HG03097 (cell line): ENCODE results near the gene STK32B.
"Not testable (repeated sequence)": the region's sequence is repeated elsewhere in the genome, so short reads cannot be mapped to it uniquely, and the experiment has no call there.

Source experiments
- ATAC-seq: cut with Tn5 transposase; IDR thresholded peaks from one replicate; pipeline ENCODE4 v1.9.1; 2021; ENCODE audit not compliant: unreplicated experiment, low FRiP score

The STK32B gene

DNA sequence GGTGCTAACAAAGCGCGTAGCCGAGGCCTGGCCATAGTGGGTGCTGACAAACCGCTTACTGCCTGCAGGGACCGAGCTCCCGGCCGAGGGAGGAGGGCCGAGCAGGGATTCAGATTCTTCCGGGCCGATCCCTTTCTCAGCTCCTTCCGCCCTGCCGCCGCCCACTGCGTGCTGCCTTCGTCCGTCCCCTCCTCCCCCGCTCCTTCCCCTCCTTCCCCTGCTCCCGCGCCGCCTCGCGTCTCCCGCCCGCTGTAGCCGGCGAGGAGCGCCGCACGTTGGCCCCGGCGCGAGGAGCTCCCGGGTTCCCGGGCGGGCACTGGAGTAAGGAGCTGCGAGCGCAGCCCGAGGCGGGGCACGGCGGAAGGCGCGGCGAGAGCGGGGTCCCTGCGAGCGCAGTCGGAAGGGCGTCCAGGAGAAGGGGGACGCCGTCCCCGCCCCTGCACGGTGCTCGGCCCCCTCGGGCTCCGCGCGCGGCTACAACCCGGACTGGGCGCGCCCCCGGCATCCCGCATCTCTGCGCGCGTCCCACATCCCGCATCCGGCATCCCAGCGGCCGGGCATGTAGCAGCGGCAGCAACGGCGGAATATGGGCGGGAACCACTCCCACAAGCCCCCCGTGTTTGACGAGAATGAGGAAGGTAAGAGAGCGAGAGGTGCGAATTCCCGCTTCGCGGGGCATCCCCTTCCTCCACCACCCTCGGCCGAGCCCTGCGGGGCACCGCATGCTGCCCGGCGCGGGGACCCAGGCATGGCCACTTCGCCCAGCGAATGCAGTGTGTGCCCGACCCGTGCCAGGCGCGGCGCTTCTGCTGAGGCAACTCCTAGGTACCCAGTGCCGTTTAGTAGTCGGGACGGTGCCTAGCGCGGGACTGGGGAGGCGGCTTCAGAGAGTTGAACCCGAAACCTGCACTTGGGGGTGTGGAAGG lies at the start of gene STK32B:
TSS of gene STK32B (plus strand) at position 203 of the 926 bp plus-strand sequence.
- ATAC-seq, result no peak

DNA sequence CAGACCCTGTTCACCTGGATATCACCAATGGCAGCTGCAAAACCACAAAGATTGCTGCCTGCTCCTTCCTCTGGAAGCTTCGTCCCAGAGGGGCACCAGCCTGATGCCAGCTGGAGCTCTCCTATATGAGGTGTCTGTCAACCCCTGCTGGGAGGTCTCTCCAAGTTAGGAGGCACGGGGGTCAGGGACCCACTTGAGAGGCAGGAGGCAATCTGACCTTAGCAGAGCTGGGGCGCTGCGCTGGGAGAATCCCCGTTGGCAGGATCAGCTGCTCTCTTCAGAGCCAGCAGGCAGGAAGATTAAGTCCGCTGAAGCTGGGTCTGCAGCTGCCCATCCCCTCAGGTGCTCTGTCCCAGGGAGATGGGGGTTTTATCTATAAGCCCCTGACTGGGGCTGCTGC lies 49.6 kb upstream of the STK32B start:
- ATAC-seq, result not testable (repeated sequence)

DNA sequence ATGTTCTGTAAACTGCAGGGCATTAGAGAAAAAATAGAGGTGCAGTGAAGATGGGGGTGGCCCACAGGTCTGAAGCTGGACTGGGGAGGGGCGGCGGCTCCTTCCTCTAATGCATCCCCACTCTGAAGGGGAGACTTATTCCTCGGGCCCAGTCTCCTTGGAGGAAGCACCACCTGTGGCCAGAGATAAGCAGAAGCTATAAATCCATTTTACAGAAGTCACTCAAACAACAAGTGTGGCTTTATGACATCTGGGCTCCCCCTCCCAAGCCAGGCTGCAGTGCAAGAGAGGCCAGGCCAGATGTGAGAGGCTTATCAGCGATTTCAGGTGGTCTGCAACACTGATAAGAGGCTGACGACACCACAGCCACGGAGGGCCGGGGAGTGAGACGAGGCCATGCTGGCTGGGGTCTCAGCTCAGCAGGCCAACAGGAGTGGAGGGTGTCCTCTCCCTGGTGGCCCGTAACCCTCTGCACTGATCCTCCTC lies 47.9 kb upstream of the STK32B start:
- ATAC-seq, result no peak

DNA sequence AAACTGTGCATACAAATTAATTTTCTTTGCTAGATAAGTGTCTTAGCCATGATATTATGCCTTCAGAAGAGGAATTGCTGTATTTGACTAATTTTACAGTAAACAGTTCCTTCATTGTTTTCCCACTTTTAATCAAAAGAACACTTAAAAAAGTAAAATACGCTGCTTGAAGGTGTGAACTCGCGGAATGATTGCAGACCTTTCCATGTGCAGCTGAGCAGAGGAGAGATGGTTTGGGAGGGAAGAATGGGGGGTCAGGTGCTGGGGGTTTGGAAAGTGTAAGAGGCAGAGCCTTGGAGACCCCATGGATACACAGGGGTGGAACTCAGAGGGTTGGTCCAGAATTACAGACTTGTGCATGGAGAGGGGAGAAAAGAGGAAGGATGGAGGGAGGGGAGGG lies 47.4 kb upstream of the STK32B start:
- ATAC-seq, result no peak

DNA sequence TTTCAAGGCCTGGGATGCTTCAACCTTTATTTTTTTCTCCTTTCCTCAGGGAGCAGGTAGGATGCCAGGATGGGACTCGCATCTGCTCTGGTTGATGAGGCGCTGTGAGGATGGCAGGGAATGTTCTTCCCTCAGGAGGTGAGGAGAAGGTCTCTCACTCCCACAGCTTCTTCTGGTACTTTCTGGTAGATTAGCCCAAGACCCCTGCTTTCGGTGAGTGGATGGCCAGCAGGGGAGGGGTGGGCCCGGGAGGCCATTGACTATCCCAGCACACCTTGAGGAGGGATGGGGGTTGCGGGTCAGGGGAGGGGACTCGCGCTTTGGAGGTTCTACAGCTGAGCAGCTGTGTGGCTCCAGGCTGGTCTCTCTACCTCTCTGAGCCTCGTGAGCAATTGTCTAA lies 46.8 kb upstream of the STK32B start:
- ATAC-seq, result no peak

DNA sequence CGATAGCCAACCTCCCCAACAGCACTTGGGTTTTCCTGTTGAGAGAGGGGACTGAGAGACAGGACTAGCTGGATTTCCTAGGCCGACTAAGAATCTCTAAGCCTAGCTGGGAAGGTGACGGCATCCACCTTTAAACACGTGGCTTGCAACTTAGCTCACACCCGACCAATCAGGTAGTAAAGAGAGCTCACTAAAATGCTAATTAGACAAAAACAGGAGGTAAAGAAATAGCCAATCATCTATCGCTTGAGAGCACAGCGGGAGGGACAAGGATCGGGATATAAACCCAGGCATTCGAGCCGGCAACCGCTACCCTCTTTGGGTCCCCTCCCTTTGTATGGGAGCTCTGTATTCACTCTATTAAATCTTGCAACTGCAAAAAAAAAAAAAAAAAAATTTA lies 44.3 kb upstream of the STK32B start:
- ATAC-seq, result not testable (repeated sequence)

DNA sequence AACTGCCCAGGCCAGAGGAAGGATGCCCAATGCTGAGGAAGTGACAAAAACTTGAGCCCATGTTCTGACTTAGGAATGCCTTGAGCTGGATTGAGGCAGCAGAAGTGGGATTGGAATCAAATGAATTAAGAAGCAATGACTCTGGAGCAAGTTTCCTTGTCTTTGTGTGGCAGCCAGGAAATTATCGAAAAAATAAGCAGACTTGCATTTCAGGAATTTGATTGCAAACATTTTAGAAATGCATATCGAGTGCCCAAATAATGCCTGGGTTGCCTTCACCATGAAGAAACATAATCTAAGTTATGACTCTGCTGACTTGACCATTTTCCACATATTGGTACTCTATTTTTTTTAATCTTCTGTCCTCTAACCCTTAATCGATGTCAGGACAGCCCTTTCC lies 41.5 kb upstream of the STK32B start:
- ATAC-seq, result no peak

DNA sequence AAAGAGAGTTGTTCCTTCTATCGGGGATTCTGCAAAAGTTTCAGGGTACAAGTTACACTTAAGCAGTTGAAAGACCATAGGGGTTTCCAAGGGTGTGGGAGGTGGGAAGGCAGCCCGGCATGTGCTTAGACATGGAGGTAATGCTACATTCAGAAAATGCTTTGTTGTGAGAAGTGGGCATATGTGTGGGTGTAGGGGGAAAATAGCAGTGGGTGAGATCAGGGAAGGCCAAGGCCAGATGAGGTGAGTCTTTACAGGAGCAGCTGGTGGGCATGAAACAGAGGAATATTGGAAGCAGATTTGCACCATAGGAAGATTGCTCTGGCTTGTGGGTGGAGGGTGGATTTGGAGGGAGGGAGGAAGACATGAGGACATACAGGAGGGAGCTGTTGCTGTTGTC lies 40.3 kb upstream of the STK32B start:
- ATAC-seq, result no peak

DNA sequence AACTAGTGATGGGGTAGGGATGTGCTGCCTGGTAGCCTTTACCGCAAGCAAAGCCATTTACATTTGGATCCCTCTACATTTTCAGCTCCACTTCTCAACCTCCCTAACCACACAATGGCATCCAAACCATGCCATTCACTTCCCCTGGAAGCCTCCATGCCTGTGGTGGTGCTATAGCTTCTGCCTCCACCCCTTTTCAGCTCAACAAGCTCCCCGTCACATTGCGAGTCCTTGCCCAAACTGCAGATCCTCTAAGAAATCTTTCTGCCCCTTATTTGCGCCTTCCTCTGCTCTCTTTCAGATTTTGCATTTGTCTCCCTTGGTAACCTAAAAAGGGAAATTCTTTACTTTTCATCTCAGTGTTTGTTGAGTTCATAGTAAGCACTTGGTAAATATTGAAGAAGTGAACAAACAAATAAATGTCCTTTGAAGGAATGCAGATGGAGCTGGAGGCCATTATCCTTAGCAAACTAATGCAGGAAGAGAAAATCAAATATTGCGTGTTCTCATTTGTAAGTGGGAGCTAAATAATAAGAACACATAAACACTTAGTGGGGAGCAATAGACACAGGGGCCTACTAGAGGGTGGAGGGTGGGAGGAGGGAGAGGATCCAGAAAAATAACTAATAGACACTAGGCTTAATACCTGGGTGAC lies 38.9 kb upstream of the STK32B start:
- no peak for ATAC-seq

DNA sequence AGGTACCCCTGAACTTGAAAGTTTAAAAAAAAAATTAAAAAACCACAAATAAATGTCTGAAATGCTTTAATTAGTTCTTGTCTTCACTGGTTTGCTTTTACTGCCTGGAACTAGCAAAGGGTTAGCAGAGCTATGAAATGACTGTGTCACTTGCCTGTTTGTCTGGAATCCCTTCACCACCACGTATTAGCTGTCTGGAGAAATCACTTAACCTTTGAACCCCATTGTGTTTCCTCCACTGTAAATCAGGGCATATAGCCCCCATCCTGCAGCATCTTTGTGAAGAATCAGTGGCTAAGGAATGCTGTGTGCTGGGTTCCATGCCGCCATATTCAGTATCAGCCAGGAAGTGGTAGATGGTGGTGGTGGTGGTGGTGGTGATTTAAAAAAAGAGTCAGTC lies 38.3 kb upstream of the STK32B start:
- ATAC-seq, result no peak

DNA sequence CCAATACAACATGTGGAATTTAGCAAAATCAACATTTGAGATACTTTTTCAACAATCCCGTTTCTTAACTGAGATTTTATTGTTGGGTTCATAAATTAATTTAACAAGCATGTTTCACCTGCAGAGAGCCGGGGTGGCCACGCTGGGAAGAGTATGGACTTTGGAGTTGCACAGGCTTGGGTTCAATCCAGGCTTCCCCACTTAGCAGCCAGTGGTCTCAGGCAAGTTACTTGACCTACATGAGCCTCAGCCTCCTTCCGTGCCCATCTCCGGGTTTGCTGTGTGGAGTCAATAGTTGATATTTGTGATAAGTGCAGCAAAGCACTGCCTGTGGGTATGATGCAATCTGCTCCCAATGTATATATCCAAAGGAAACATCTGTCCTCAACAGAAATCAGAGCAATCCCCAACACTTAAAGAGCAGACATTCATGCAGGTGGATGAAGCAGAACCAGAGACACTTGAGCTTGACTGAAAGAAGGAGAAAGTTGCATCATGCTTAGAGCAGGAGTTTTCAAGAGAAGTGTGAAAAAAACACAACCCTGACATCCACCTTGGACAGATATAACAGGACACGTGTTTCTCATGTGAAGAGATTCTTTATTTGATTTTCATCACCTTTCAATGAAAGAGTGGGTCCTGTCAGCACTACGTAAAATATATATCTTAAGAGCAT lies 37.1 kb upstream of the STK32B start:
- no peak for ATAC-seq

DNA sequence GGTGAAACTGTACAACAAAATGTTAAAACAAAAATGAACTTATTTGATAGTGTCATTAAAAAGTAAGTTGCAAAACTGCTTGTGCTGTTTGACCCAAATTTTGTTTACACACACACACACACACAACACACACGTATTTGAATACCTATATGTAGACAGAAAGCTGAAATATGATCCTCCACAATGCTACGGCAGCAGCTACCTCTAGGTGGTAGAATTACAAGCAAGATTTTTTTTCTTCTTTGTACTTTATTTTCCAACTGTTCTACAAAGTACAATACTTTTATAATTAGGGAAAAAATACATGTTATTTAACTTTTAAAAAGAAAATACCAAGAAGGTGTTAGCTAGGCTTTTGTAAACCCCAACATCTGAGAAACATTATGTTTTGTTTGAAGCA lies 33.2 kb upstream of the STK32B start:
- no peak for ATAC-seq

DNA sequence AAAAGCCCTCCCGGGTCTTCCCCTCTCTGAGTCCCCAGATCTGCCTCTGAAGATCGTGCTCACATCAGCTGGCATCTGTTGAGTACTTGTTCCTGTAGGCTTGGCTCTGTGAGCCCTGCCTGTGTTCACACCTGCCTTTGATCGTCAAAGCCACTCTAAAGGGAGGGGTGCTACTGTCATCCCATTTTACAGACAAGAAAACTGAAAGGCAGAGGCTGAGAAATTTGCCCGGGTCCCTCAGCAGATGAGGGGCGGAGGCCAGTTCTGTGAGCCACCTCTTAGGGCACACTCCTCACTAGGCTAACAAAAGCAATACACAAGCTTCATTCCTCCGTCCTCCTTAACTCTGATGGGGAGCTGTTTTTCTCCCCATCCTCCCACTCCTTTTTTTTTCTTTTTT lies 32.7 kb upstream of the STK32B start:
- no peak for ATAC-seq

DNA sequence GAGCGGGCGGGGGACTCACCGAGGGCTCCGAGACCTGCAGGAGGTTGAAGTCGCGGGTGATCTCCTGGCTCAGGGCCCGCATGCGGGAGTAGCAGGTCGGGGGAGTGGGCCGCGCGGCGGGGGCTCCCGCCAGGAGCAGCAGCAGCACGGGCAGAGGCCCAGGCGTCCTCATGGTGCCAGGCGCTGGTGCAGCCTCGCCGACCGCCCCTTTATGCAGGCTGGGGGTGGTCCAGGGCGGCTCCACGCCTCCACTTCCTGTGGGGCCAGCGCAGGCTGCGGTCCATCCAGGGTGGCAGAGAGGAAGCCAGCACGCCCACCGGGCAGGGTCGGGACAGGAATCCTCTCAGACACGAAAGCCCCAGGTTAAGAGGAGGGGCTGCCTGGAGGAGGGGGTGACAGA lies 32.0 kb upstream of the STK32B start, which contains the start of gene CYTL1:
TSS of gene CYTL1 (minus strand) at position 185 of the 400 bp plus-strand sequence. CDS start at position 172, 13 bp downstream.
- ATAC-seq, result no peak

DNA sequence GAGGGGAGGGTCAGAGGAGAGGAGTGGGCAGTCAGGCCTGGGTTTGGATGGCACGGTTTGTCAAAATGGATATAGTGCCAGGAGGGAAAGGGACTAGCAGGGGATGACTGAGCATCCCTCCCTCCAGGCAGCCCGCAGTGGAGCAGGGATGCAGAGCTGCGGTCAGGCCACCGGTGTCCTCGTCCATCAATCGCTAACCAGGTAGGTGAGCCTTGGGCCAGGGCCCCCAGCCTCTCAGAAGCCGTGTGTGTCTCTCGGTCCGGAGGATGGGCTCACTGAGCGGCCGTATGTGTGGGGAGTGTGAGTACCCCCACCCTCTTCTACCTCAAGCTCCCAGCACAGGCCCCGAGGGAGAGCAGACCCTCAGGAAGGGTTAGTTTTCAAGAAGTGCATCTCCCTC lies 31.5 kb upstream of the STK32B start:
- no peak for ATAC-seq

DNA sequence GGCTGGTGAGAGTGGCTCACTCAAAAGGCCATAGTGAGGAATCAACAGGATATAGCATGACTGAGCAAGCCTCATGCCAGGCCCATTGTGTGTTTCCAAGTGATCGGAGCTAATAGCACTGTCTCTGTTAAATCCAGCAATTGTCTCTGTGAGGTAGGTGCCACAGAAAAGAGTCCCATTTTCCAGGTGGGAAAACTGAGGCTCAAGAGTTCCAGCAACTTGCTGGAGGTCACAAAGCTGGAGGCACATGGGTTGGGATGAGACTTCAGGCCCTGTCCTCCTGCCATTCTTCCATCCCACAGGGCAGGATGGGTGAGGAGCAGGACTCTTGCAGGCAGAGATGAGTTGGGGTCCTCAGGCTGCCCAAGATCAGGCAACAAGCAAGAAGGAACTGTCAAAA lies 30.9 kb upstream of the STK32B start:
- ATAC-seq, result no peak

DNA sequence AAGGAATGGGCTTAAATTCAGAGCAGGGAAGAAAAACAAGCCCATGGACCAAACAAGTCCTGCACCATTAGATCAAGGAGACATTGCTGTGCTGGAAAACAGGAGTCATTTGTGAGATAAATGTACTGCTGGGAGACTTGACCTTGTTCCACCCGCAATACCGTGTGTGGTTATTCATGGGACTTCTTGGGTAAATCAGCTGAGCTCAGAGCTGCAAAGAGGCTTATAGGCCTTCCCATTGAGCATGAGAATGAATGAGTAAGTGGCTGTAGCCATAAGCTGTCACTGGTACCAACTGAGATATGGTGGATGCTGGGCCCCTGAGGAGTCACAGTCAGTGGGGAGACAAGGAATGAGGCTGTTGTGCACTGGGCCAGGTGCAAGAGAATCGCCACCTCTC lies 29.7 kb upstream of the STK32B start:
- ATAC-seq, result no peak

DNA sequence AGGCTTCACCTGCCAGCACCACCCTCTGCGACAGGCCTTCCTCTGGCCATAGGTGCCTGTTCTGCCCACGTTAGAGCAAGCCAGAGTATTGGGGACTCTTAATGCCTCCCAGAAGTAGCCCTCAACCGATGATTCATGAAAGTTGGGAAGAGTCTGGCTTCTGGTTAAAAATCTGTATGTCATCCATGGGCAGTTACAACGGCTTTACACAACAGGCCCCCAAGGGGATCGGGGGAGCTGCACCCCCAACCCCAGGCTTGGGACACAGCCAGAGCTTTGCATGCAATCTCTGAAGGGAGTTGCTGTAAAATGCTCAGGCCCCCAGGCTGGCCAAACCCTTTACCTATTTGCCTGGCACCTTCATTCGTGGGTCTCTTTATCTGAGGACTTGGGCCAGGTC lies 26.6 kb upstream of the STK32B start:
- ATAC-seq, result no peak

DNA sequence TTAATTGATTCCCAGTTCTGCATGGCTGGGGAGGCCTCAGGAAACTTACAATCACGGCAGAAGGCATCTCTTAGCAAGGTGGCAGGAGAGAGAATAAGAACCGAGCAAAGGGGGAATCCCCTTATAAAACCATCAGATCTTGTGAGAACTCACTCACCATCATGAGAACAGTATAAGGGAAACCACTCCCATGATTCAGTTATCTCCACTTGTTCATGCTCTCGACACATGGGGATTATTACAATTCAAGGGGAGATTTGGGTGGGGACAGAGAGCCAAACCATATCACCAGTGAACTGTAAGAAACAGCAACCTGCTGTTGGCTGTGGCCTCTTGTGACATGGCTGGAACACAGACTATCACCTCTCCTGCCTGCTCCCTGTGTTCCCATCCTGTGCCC lies 24.9 kb upstream of the STK32B start:
- ATAC-seq, result no peak

DNA sequence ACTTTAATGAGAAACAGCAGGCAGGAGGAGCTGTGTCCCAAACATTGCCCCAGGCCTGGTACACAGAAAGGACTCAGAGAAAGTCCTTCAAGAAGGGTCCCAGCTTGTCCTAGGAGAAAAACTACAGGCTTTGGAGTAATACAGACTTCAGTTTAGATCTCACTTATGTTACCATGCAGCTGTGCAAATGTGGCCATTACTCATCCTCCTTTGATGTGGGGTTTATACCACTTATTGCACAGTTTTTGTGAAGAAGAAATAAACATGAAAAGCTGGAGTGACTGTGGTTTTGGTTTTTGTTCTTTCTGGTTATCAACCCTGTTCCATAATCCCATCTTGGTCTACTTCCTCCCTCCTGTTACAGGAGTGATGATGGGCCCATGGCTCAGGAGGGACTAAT lies 23.9 kb upstream of the STK32B start:
- no peak for ATAC-seq

DNA sequence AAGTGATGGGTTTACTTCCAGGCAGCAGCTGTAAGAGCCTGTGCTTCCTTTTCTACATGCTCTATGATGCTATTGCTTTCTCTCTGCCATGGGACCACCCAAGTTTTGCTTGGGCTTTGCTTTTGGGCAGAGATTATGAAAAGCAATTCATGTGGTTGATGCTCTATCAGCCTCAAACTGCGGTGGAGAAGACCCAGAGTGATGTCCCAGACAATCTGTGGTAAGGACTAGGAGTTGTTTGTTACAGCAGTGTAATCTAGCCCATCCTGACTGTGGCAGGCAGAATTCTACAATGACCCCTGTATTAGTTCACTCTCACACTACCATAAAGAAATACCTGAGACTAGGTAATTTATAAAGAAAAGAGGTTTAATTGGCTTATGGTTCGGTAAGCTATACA lies 22.8 kb upstream of the STK32B start:
- no peak for ATAC-seq
